HCT116 (cell line): ENCODE results near the gene CHKA. TPM values are rescaled to one million over a fixed set of nuclear protein-coding genes. Genes with fewer than 3 reads are reported as not detected.

Experiments
- ATAC-seq: fragments of 200-7000 bp; cut with Tn5 transposase; 2 replicates; pipeline ENCODE4 v1.9.1; 2020; ENCODE audit warnings: mild to moderate bottlenecking, moderate library complexity
- BruUV-seq: library from RNA; stranded (reverse); fragments of 400-500 nt; replicated peaks from 2 replicates; lab custom pipeline; 2021; lab: Mats Ljungman, UMichigan
- CTCF ChIA-PET: fragments of 300-600 bp; sonication (Branson Sonifier 250); formaldehyde crosslinking; loops from one replicate; lab custom pipeline; 2021; ENCODE audit warnings: antibody characterized with exemption; lab: Charles Lee
- POLR2A ChIA-PET: fragments of 300-600, 350-600 bp; sonication (Branson Sonifier 250); formaldehyde crosslinking; loops from one replicate; lab custom pipeline; 2021; ENCODE audit warnings: antibody characterized with exemption; lab: Charles Lee
- RAD21 ChIA-PET, 2 experiments: fragments of 300-600 bp; sonication (Branson Sonifier 250); formaldehyde crosslinking; loops; one replicate each; lab custom pipeline; 2023; ENCODE audit warnings: low total read pairs in 2 of 2; ENCODE audit not compliant: uncharacterized antibody in 2 of 2, unreplicated experiment in 2 of 2, low non-redundant PET in 1 of 2; lab: Charles Lee
- DNase-seq: peaks from one replicate; pipeline ENCODE4 v3.0.0-alpha.2; 2010; ENCODE audit warnings: low read depth, low spot score
- H2AFZ ChIP-seq: fragments of 200-600 bp; shearing (Covaris generic), sonication (generic); 2 replicates; pipeline ENCODE4 v1.6.1; 2017; ENCODE audit warnings: low read depth, mixed run types, mixed read lengths, antibody characterized with exemption, low read length; ENCODE audit not compliant: poor library complexity, severe bottlenecking
- H3K27ac ChIP-seq: 2 replicates; pipeline ENCODE4 v1.5.1; 2012; ENCODE audit warnings: low read depth, low read length
- H3K27me3 ChIP-seq: fragments of 200-600 bp; sonication (generic); 2 replicates; pipeline ENCODE4 v1.6.1; 2016; ENCODE audit warnings: mixed run types, low read length, mixed read lengths; ENCODE audit not compliant: insufficient read depth
- H3K36me3 ChIP-seq, 2 experiments: fragments of 200-500 bp in 1 of 2; fragments of 200-600 bp in 1 of 2; sonication (Bioruptor generic) in 1 of 2; sonication (generic) in 1 of 2; 2 replicates each; pipeline versions ENCODE4 v1.5.1 to v1.6.1; 2014 to 2016; ENCODE audit warnings: low read length in 2 of 2, inconsistent platforms in 1 of 2, mixed read lengths in 1 of 2, mixed run types in 1 of 2; ENCODE audit not compliant: insufficient read depth in 2 of 2, control insufficient read depth in 1 of 2
- H3K4me1 ChIP-seq, 2 experiments: fragments of 200-600 bp in 1 of 2; sonication (generic) in 1 of 2; 2 replicates each; pipeline versions ENCODE4 v1.5.1 to v1.6.1; 2012 to 2017; ENCODE audit warnings: low read length in 2 of 2, inconsistent platforms in 1 of 2, mild to moderate bottlenecking in 1 of 2, mixed read lengths in 1 of 2, mixed run types in 1 of 2, moderate library complexity in 1 of 2; ENCODE audit not compliant: insufficient read depth in 2 of 2, control insufficient read depth in 1 of 2
- H3K4me2 ChIP-seq: fragments of 200-600 bp; sonication (generic); 2 replicates; pipeline ENCODE4 v1.6.1; 2017; ENCODE audit warnings: mixed run types, low read length, mixed read lengths
- H3K4me3 ChIP-seq, 2 experiments: fragments of 200-600 bp in 1 of 2; sonication (generic) in 1 of 2; replicated peaks in 1 of 2; 2 replicates each; pipeline ENCODE4 v1.5.1; 2011 to 2016; ENCODE audit warnings: low read length in 2 of 2, control low read depth in 1 of 2, low read depth in 1 of 2, mild to moderate bottlenecking in 1 of 2, mixed read lengths in 1 of 2, mixed run types in 1 of 2
- H3K79me2 ChIP-seq: fragments of 200-600 bp; sonication (generic); 2 replicates; pipeline ENCODE4 v1.6.1; 2017; ENCODE audit warnings: mild to moderate bottlenecking, mixed run types, low read length, moderate library complexity, mixed read lengths; ENCODE audit not compliant: insufficient read depth
- H3K9ac ChIP-seq: fragments of 200-600 bp; sonication (generic); 2 replicates; pipeline ENCODE4 v1.6.1; 2016; ENCODE audit warnings: low read length, mixed read lengths
- H3K9me2 ChIP-seq: fragments of 200-600 bp; sonication (generic), shearing (Covaris generic); 2 replicates; pipeline ENCODE4 v1.6.1; 2017; ENCODE audit warnings: mixed run types, mild to moderate bottlenecking, moderate library complexity; ENCODE audit not compliant: insufficient read depth
- H3K9me3 ChIP-seq, 2 experiments: fragments of 200-500 bp in 1 of 2; fragments of 200-600 bp in 1 of 2; sonication (Bioruptor generic) in 1 of 2; sonication (generic) in 1 of 2; 2 replicates each; pipeline ENCODE4 v1.6.1; 2014 to 2017; ENCODE audit warnings: low read length in 2 of 2, mixed read lengths in 2 of 2, inconsistent platforms in 1 of 2, low read depth in 1 of 2, mild to moderate bottlenecking in 1 of 2, mixed run types in 1 of 2, moderate library complexity in 1 of 2; ENCODE audit not compliant: control insufficient read depth in 1 of 2, insufficient read depth in 1 of 2
- H4K20me1 ChIP-seq: fragments of 200-600 bp; sonication (generic), shearing (Covaris generic); 2 replicates; pipeline ENCODE4 v1.6.1; 2017; ENCODE audit warnings: mixed run types, mild to moderate bottlenecking, moderate library complexity; ENCODE audit not compliant: insufficient read depth
- CBX3 ChIP-seq: IDR thresholded peaks from 2 replicates; pipeline ENCODE4 v1.6.1; 2012; ENCODE audit warnings: low read depth
- CEBPB ChIP-seq: IDR thresholded peaks from 2 replicates; pipeline ENCODE4 v1.6.1; 2012; ENCODE audit warnings: low read depth
- CTCF ChIP-seq, 3 experiments: fragments of 200-600 bp in 1 of 3; sonication (generic) in 1 of 3; IDR thresholded peaks in 2 of 3; conservative IDR thresholded peaks in 1 of 3; 2 replicates each; pipeline ENCODE4 v1.5.1; 2012 to 2017; ENCODE audit warnings: low read depth in 2 of 3, low read length in 2 of 3, antibody characterized with exemption in 1 of 3, borderline replicate concordance in 1 of 3, control low read depth in 1 of 3, mild to moderate bottlenecking in 1 of 3, mixed read lengths in 1 of 3, mixed run types in 1 of 3, moderate library complexity in 1 of 3; ENCODE audit not compliant: insufficient read depth in 1 of 3
- EGR1 ChIP-seq: IDR thresholded peaks from 2 replicates; pipeline ENCODE4 v1.6.1; 2012; ENCODE audit warnings: low read depth
- ELF1 ChIP-seq: IDR thresholded peaks from 2 replicates; pipeline ENCODE4 v1.6.1; 2012; ENCODE audit warnings: low read depth, borderline replicate concordance
- EZH2 ChIP-seq: fragments of 200-600 bp; sonication (generic); IDR thresholded peaks from 2 replicates; pipeline ENCODE4 v1.6.1; 2017; ENCODE audit warnings: antibody characterized with exemption, mixed run types
- EZH2phosphoT487 ChIP-seq: fragments of 200-600 bp; IDR thresholded peaks from 2 replicates; pipeline ENCODE4 v1.6.1; 2018; ENCODE audit warnings: antibody characterized with exemption, borderline replicate concordance
- FOSL1 ChIP-seq: IDR thresholded peaks from 2 replicates; pipeline ENCODE4 v1.6.1; 2012; ENCODE audit warnings: low read depth
- JUND ChIP-seq: IDR thresholded peaks from 2 replicates; pipeline ENCODE4 v1.6.1; 2012
- MAX ChIP-seq: IDR thresholded peaks from 2 replicates; pipeline ENCODE4 v1.6.1; 2012
- POLR2A ChIP-seq: IDR thresholded peaks from 2 replicates; pipeline ENCODE4 v1.7.0; 2011; ENCODE audit warnings: borderline replicate concordance; ENCODE audit not compliant: insufficient read depth, insufficient read length; ENCODE audit errors: extremely low read depth
- POLR2AphosphoS5 ChIP-seq: IDR thresholded peaks from 2 replicates; pipeline ENCODE4 v1.6.1; 2011; ENCODE audit warnings: mild to moderate bottlenecking, low read depth, low read length, moderate library complexity
- RAD21 ChIP-seq: IDR thresholded peaks from 2 replicates; pipeline ENCODE4 v1.6.1; 2012; ENCODE audit warnings: low read depth, mild to moderate bottlenecking
- SP1 ChIP-seq: IDR thresholded peaks from 2 replicates; pipeline ENCODE4 v1.6.1; 2012; ENCODE audit warnings: low read depth
- SRF ChIP-seq: IDR thresholded peaks from 2 replicates; pipeline ENCODE4 v1.6.1; 2012; ENCODE audit warnings: low read depth
- TCF7L2 ChIP-seq: IDR thresholded peaks from 2 replicates; pipeline ENCODE4 v1.7.0; 2011; ENCODE audit warnings: borderline replicate concordance, inconsistent platforms; ENCODE audit not compliant: insufficient read depth, insufficient read length; ENCODE audit errors: extremely low read depth
- YY1 ChIP-seq: IDR thresholded peaks from 2 replicates; pipeline ENCODE4 v1.6.1; 2011; ENCODE audit warnings: low read length, low read depth, moderate library complexity, mild to moderate bottlenecking; ENCODE audit not compliant: insufficient replicate concordance; ENCODE audit errors: extremely low read depth
- ZBTB33 ChIP-seq: IDR thresholded peaks from 2 replicates; pipeline ENCODE4 v1.6.1; 2011; ENCODE audit warnings: mild to moderate bottlenecking, low read length, moderate library complexity; ENCODE audit not compliant: insufficient replicate concordance; ENCODE audit errors: extremely low read depth
- ZFX ChIP-seq: fragments of 450-650 bp; IDR thresholded peaks from 2 replicates; pipeline ENCODE4 v1.6.1; 2017
- ZNF274 ChIP-seq: fragments of 200-500 bp; sonication (Bioruptor generic); IDR thresholded peaks from 2 replicates; pipeline ENCODE4 v1.6.1; 2014; ENCODE audit warnings: mild to moderate bottlenecking, low read depth, low read length, inconsistent platforms
- intact Hi-C: fragments of 100-400 bp; cut with micrococcal nuclease; formaldehyde crosslinking; loops from 2 replicates; pipeline ENCODE4 v1.10.0; 2022
- total RNA-seq: library from RNA; stranded (reverse); gene quantifications from one replicate; pipeline ENCODE4 v1.2.1, GENCODE V29; 2021; ENCODE audit not compliant: unreplicated experiment

CHKA gene
- total RNA-seq, 1 experiment from 2014 or later = 33.1 TPM

GRCh38 chr11:68019486-68019885, 101.7 kb downstream of the CHKA start:
- H3K27ac ChIP-seq = peak overlapping the region; percentile 60; the same call in 1 of the 2 replicates
- RAD21 ChIA-PET = interaction anchor here in 1 of 2 experiments (0.8 kb wide), 1 partner anchor 10 kb away, joined by 3 read pairs; the partner anchor contains the start of gene ALDH3B1
- H3K9me2 ChIP-seq = no peaks in the 10 kb centered on the region
- H3K9ac ChIP-seq = no peak overlapping the region
- intact Hi-C loops = no loop called here
- no peak overlapping the region for H3K4me3 ChIP-seq
- no peak overlapping the region for H3K4me2 ChIP-seq
- DNase-seq (no peak), ATAC-seq (no peak)
- no peaks in the 10 kb centered on the region for H3K9me3 ChIP-seq
- no peak overlapping the region for H2AFZ ChIP-seq
- peaks cover 49 to 60% of the 10 kb centered on the region in 2 experiments for H3K4me1 ChIP-seq
- no peaks in the 10 kb centered on the region for H3K79me2 ChIP-seq
- H4K20me1 ChIP-seq = no peaks in the 10 kb centered on the region
- no peaks in the 10 kb centered on the region for H3K36me3 ChIP-seq
- H3K27me3 ChIP-seq = no peaks in the 10 kb centered on the region
- TF ChIP-seq JUND (no peak), ZNF274 (no peak), POLR2A (no peak), EZH2 (no peak), YY1 (no peak), CTCF (IDR thresholded peaks at IDR 0.05 in 2 of 3, conservative IDR thresholded peaks at IDR 0.05 in 1 of 3; ENCODE audit: borderline replicate concordance in 1 of 3, insufficient read depth in 1 of 3, low read depth in 2 of 3, low read length in 2 of 3) (no peak), ZFX (no peak), POLR2AphosphoS5 (no peak), MAX (no peak), ELF1 (no peak), SRF (no peak), CEBPB (no peak), SP1 (no peak), TCF7L2 (no peak), RAD21 (no peak), FOSL1 (no peak), EGR1 (no peak), CBX3 (no peak), EZH2phosphoT487 (no peak), ZBTB33 (no peak)
- POLR2A ChIA-PET = no interaction called here
- CTCF ChIA-PET = no interaction called here
- BruUV-seq = no TSS peak
